ENCODE measurements around the gene ADORA2A.

DNA sequence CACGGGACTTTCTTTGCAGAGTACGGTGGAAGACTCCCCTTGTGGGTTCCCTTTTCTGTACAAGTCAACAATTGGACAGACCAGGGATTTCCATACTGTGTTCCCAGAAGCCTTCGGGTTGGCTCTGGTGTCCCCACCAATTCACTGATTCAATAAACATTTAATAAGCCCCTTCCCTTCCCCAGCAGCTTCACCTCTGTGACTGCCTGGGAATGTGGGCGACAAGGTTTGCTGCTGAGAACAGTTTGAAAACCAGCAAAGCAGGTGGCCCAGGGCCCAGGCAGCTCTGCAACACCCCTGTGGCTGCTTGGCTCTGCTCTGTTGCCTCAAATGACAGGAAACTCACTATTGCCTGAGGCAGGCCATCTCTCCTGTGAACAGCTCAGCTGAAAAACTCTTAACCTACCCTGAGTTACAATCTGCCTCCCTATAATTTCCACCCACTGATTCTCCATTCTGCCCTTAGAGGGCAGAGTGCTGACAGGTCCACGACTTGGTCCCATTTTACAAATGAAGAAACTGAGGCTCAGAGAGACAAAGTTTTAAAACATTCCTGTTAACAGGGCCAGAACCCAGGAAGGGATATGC, 10.4 kb downstream of the ADORA2A start:
- TF ChIP-seq, protein P1, sequence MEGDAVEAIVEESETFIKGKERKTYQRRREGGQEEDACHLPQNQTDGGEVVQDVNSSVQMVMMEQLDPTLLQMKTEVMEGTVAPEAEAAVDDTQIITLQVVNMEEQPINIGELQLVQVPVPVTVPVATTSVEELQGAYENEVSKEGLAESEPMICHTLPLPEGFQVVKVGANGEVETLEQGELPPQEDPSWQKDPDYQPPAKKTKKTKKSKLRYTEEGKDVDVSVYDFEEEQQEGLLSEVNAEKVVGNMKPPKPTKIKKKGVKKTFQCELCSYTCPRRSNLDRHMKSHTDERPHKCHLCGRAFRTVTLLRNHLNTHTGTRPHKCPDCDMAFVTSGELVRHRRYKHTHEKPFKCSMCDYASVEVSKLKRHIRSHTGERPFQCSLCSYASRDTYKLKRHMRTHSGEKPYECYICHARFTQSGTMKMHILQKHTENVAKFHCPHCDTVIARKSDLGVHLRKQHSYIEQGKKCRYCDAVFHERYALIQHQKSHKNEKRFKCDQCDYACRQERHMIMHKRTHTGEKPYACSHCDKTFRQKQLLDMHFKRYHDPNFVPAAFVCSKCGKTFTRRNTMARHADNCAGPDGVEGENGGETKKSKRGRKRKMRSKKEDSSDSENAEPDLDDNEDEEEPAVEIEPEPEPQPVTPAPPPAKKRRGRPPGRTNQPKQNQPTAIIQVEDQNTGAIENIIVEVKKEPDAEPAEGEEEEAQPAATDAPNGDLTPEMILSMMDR (IDR thresholded peaks at IDR 0.05): no peak
- no peak for TF ChIP-seq POLR2A (IDR thresholded peaks at IDR 0.05)
- no peak for TF ChIP-seq POLR2AphosphoS5 (IDR thresholded peaks at IDR 0.05)

Measured in upper lobe of left lung (tissue), 4 donors.